Endothelial cell of umbilical vein (primary cell): ENCODE measurements around the gene AGBL4. TPM values are rescaled to one million over a fixed set of nuclear protein-coding genes. Genes with fewer than 3 reads are reported as not detected.

Experiments used
- BruUV-seq: library from RNA; stranded (reverse); fragments of 400-500 nt; replicated peaks from 2 replicates; lab custom pipeline; 2021; lab: Mats Ljungman, UMichigan
- CTCF ChIA-PET: fragments of 300-600, 350-600 bp; sonication (Branson Sonifier 250); formaldehyde crosslinking; loops from one replicate; lab custom pipeline; 2021; ENCODE audit warnings: antibody characterized with exemption, inconsistent platforms; lab: Charles Lee
- POLR2A ChIA-PET: fragments of 300-600, 350-600 bp; sonication (Branson Sonifier 250); formaldehyde crosslinking; loops from one replicate; lab custom pipeline; 2021; ENCODE audit warnings: antibody characterized with exemption, inconsistent platforms; lab: Charles Lee
- DNase-seq: peaks from one replicate; pipeline ENCODE4 v3.0.0-alpha.2; 2011; ENCODE audit warnings: low read depth, low spot score
- FAIRE-seq: peaks from 2 replicates; lab custom pipeline; 2011; peaks lifted over from hg19 to GRCh38; lab: Jason Lieb, UNC
- H2AFZ ChIP-seq: 2 replicates; pipeline ENCODE4 v1.6.0; 2012; ENCODE audit warnings: low read depth, low read length, control low read depth, inconsistent platforms
- H3K27ac ChIP-seq: 2 replicates; pipeline ENCODE4 v1.5.1; 2011; ENCODE audit warnings: low read depth, mild to moderate bottlenecking, control low read depth, low read length, moderate library complexity; ENCODE audit not compliant: insufficient read depth
- H3K27me3 ChIP-seq, 2 experiments: 2 replicates each; pipeline versions ENCODE4 v1.6.0 to v1.6.1; 2011; ENCODE audit warnings: low read length in 2 of 2, mixed read lengths in 1 of 2; ENCODE audit not compliant: control insufficient read depth in 2 of 2, insufficient read depth in 2 of 2
- H3K36me3 ChIP-seq, 2 experiments: 2 replicates in 1 of 2; 3 replicates in 1 of 2; pipeline ENCODE4 v1.5.1; 2011; ENCODE audit warnings: low read length in 2 of 2, mild to moderate bottlenecking in 1 of 2, moderate library complexity in 1 of 2; ENCODE audit not compliant: control insufficient read depth in 2 of 2, insufficient read depth in 2 of 2; ENCODE audit errors: extremely low read depth in 1 of 2
- H3K4me1 ChIP-seq: 3 replicates; pipeline ENCODE4 v1.5.1; 2011; ENCODE audit warnings: mild to moderate bottlenecking, low read length; ENCODE audit not compliant: control insufficient read depth, insufficient read depth; ENCODE audit errors: extremely low read depth
- H3K4me2 ChIP-seq: 2 replicates; pipeline ENCODE4 v1.6.1; 2011; ENCODE audit warnings: low read length, control low read depth, mixed read lengths; ENCODE audit not compliant: insufficient read depth
- H3K4me3 ChIP-seq, 3 experiments: fragments of 200-600 bp in 1 of 3; sonication (generic), shearing (Covaris generic) in 1 of 3; replicated peaks in 1 of 3; 2 replicates each; pipeline ENCODE4 v1.5.1; 2011 to 2016; ENCODE audit warnings: control low read depth in 3 of 3, low read length in 3 of 3, mild to moderate bottlenecking in 2 of 3, inconsistent platforms in 1 of 3, low read depth in 1 of 3, moderate library complexity in 1 of 3; ENCODE audit not compliant: insufficient read depth in 1 of 3
- H3K79me2 ChIP-seq: 2 replicates; pipeline ENCODE4 v1.6.0; 2012; ENCODE audit warnings: low read length, inconsistent platforms; ENCODE audit not compliant: control insufficient read depth, insufficient read depth
- H3K9ac ChIP-seq: replicated peaks from 2 replicates; pipeline ENCODE3; 2011; ENCODE audit warnings: low read length, control low read depth; ENCODE audit not compliant: insufficient read depth; ENCODE audit errors: extremely low read depth
- H3K9me1 ChIP-seq: replicated peaks from 3 replicates; pipeline ENCODE4 v1.6.0; 2011; ENCODE audit warnings: mild to moderate bottlenecking, low read length; ENCODE audit not compliant: control insufficient read depth, insufficient read depth; ENCODE audit errors: extremely low read depth
- H3K9me3 ChIP-seq: replicated peaks from 2 replicates; pipeline ENCODE4 v1.5.1; 2012; ENCODE audit warnings: low read length, inconsistent platforms; ENCODE audit not compliant: control insufficient read depth, insufficient read depth
- H4K20me1 ChIP-seq: replicated peaks from 2 replicates; pipeline ENCODE3; 2011; ENCODE audit warnings: mild to moderate bottlenecking, low read length; ENCODE audit not compliant: control insufficient read depth, insufficient read depth; ENCODE audit errors: extremely low read depth
- CTCF ChIP-seq, 2 donors: IDR thresholded peaks; 1 replicate in 1 of 2; 2 replicates in 1 of 2; pipeline ENCODE4 v1.5.1; 2011; ENCODE audit warnings: low read length in 2 of 2, mild to moderate bottlenecking in 2 of 2, moderate library complexity in 2 of 2, control low read depth in 1 of 2, inconsistent platforms in 1 of 2, low read depth in 1 of 2; ENCODE audit not compliant: insufficient read depth in 1 of 2; ENCODE audit errors: extremely low read depth in 1 of 2
- EZH2 ChIP-seq: IDR thresholded peaks from 2 replicates; pipeline ENCODE4 v1.6.1; 2012; ENCODE audit warnings: borderline replicate concordance, low read depth, mild to moderate bottlenecking, moderate library complexity, low read length, inconsistent platforms; ENCODE audit not compliant: severe bottlenecking
- FOS ChIP-seq: IDR thresholded peaks from 2 replicates; pipeline ENCODE4 v1.6.1; 2011; ENCODE audit warnings: mild to moderate bottlenecking, low read length, moderate library complexity, borderline replicate concordance; ENCODE audit not compliant: insufficient read depth
- GATA2 ChIP-seq: IDR thresholded peaks from 2 replicates; pipeline ENCODE4 v1.7.0; 2011; ENCODE audit warnings: low read depth, mild to moderate bottlenecking, moderate library complexity, mixed read lengths, low read length; ENCODE audit not compliant: insufficient read length, insufficient read depth
- JUN ChIP-seq: IDR thresholded peaks from 2 replicates; pipeline ENCODE4 v1.6.1; 2011; ENCODE audit warnings: borderline replicate concordance, low read depth; ENCODE audit not compliant: insufficient read length, insufficient read depth
- MYC ChIP-seq: IDR thresholded peaks from one replicate; pipeline ENCODE4 v1.6.1; 2011; ENCODE audit warnings: mild to moderate bottlenecking, low read depth, low read length
- POLR2A ChIP-seq: IDR thresholded peaks from 2 replicates; pipeline ENCODE4 v1.6.1; 2012; ENCODE audit warnings: low read depth, mild to moderate bottlenecking, control low read depth, low read length
- POLR2AphosphoS5 ChIP-seq: IDR thresholded peaks from 2 replicates; pipeline ENCODE4 v1.6.1; 2012; ENCODE audit warnings: low read depth, mild to moderate bottlenecking, control low read depth, low read length, moderate library complexity; ENCODE audit not compliant: insufficient read depth
- dilution Hi-C: fragments of 300-500 bp; cut with MboI; formaldehyde crosslinking; loops from one replicate; pipeline ENCODE4 v1.15.0; 2019; ENCODE audit warnings: low sequenced_read_pairs; ENCODE audit not compliant: extremely low pct_ligation_motif_present
- intact Hi-C: fragments of 100-400 bp; cut with micrococcal nuclease; formaldehyde crosslinking; loops from one replicate; pipeline ENCODE4 v1.10.0; 2022
- polyA plus RNA-seq, 4 experiments: library from polyadenylated mRNA; depleted of rRNA in 3 of 4; stranded (reverse) in 3 of 4; unstranded in 1 of 4; fragments of >200 nt; gene quantifications; 2 replicates each; pipeline versions ENCODE4 v1.2.1 to v1.2.3, GENCODE V29; 2011 to 2012; ENCODE audit warnings: missing spikeins in 1 of 4
- total RNA-seq: library from RNA; stranded (reverse); gene quantifications from 2 replicates; pipeline ENCODE4 v1.2.3, GENCODE V29; 2021
- TF ChIP-seq, protein P1 (sequence below): IDR thresholded peaks from 2 replicates; pipeline ENCODE4 v1.6.1; 2011; ENCODE audit not compliant: insufficient read depth, insufficient read length

The AGBL4 gene
- total and polyA plus RNA-seq, 2 donors (not counting 3 experiments of a cell fraction or from before 2014, with no cell fraction given) = not detected

- Histone ChIP-seq H3K36me3 (no peaks in the 10 kb centered on the region), H3K79me2 (no peaks in the 10 kb centered on the region), H3K9ac (no peak overlapping the region), H3K9me1 (no peaks in the 10 kb centered on the region), H2AFZ (no peak overlapping the region), H3K4me3 (no peak overlapping the region), H3K27me3 (no peaks in the 10 kb centered on the region), H4K20me1 (no peaks in the 10 kb centered on the region), H3K27ac (no peak overlapping the region), H3K4me2 (no peak overlapping the region), H3K9me3 (peaks cover 2% of the 10 kb centered on the region), H3K4me1 (no peaks in the 10 kb centered on the region)
- dilution Hi-C loops = no loop called here
- POLR2A ChIA-PET = no interaction called here
- TF ChIP-seq GATA2 (no peak), EZH2 (no peak), POLR2A (no peak), POLR2AphosphoS5 (no peak), CTCF (IDR thresholded peaks at IDR 0.05; ENCODE audit: extremely low read depth in 1 of 2, insufficient read depth in 1 of 2, low read depth in 1 of 2, low read length in 2 of 2) (no peak), MYC (no peak), FOS (no peak), JUN (no peak)
- TF ChIP-seq, protein P1, sequence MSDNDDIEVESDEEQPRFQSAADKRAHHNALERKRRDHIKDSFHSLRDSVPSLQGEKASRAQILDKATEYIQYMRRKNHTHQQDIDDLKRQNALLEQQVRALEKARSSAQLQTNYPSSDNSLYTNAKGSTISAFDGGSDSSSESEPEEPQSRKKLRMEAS = no peak
- DNase-seq (no peak), FAIRE-seq (no peak)
- CTCF ChIA-PET = no interaction called here
- BruUV-seq = no TSS peak
- intact Hi-C loops = no loop called here
Observed at GRCh38 chr1:49199564-49199963, 824.2 kb downstream of the AGBL4 start.
